SU-DHL-6 (cell line): ENCODE measurements around the gene RPGR.

ENCODE experiments used
- EZH2phosphoT487 ChIP-seq: fragments of 200-600 bp; sonication (generic), shearing (Covaris generic); conservative IDR thresholded peaks from 2 replicates; pipeline ENCODE4 v1.6.1; 2018; ENCODE audit warnings: mild to moderate bottlenecking, antibody characterized with exemption, low read length, moderate library complexity, mixed read lengths
- TF ChIP-seq, protein P1 (sequence below): fragments of 200-600 bp; sonication (generic); IDR thresholded peaks from one replicate; pipeline ENCODE4 v1.5.1; 2017; ENCODE audit warnings: antibody characterized with exemption, mild to moderate bottlenecking, low read length, moderate library complexity; ENCODE audit not compliant: insufficient read depth, poor library complexity, severe bottlenecking

DNA sequence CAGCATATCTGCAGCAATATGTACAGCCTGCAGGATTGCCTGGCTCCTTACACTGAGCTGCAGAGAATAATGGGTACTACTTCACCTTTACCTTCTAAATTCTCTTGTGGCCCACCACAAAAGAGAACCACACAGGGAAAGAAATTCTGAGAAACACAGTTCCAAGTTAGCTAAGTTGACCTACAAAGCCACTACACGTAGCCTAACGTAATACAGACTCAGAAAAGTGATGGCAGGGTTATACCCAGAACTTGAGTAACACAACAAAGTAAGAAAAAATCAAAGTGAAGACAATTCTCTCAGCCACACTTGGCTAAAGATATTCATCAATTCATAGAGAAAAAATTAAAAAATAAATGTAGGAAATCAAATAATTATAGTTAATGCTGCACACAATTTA lies 80.3 kb downstream of the RPGR start:
- TF ChIP-seq, protein P1, sequence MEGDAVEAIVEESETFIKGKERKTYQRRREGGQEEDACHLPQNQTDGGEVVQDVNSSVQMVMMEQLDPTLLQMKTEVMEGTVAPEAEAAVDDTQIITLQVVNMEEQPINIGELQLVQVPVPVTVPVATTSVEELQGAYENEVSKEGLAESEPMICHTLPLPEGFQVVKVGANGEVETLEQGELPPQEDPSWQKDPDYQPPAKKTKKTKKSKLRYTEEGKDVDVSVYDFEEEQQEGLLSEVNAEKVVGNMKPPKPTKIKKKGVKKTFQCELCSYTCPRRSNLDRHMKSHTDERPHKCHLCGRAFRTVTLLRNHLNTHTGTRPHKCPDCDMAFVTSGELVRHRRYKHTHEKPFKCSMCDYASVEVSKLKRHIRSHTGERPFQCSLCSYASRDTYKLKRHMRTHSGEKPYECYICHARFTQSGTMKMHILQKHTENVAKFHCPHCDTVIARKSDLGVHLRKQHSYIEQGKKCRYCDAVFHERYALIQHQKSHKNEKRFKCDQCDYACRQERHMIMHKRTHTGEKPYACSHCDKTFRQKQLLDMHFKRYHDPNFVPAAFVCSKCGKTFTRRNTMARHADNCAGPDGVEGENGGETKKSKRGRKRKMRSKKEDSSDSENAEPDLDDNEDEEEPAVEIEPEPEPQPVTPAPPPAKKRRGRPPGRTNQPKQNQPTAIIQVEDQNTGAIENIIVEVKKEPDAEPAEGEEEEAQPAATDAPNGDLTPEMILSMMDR: no peak
- no peak for TF ChIP-seq EZH2phosphoT487
